Measurements from ENCODE around the gene TTC23.

TTC23 gene

DNA sequence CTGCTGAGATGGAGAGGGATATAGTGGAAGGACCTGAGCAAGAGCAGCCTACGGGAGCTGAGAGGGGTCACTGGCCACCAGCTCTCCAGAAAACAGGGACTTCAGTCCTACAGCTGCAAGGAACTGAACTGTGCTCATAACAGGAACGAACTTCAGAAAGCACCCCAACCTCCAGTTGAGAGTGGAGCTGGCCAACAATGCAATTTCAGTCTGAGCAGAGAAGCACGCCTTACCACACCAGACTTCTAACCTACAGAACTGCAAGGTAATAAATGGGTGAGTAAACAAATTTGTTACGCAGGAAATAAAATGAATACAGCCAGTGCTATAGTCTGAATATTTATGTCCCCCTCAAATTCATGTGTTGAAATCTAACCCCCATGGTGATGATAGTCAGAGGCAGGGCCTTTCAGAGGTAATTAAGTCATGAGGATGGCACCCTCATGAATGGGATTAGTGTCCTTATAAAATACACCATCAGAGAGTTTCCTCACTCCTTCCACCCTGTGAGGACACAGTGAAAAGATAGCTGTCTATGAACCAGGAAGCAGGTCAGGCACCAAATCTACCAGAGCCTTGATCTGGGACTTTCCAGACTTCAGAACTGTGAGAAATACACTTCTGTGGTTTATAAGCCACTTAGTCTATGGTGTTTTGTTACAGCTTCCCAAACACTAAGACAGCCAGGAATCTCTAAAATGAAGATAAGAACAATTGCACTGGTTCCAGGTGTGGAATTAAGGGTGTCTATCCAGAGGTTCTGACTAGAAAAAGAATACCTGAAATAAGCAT is 85.9 kb downstream of the TTC23 start:
- no peak for FAIRE-seq

DNA sequence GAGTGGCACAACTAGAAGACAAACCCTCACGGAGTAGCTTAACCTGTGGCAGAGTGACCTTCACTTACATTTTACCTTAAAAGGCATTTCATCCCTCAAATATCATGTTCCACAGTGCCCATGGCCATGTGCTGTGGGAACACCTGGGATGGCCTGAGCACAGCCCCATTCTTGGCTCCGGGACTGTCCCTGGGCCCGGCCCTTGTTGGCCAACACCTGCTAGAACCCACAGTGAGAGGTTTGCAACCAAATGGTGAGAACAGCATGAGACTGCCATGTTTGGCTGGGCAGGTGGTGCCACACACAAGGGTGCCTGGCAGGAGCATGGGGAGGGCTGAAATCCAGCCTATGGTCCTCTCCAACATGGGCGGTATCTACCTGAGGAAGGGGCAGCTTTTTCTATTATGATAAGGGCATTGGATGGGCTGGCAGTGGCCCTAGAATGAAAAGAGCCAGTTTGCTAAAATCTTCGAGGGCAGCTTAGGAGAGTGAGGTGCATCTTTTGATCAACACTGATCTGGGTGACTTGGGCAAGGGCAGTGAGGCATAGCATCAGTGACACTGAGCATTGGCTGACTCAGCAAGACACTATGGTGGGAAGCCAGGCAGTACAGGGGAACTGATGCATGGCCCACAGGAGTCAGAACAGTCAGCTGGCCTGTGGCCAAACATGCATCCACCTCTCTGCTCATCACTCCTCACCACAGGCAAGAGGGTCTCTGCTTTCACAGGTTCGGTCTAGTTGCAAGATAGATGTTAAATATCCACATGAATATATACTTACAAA is 90.6 kb downstream of the TTC23 start:
- no peak for FAIRE-seq

DNA sequence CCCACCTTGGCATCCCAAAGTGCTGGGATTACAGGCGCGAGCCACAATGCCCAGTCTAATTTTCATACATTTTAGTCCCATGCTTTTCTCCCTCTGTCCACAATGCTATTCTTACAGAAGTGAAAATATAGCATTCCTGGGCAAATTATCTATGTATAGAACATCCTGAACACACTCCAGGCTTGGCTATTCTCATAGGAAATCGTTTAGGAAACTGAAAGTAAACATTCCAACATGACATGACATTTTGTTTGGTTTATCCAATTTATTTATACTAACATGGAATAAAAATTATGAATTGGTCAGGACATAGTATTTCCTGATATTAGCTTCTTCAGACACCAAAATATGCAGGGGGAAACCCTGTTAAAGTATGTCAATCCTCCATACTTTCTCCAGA is 91.9 kb downstream of the TTC23 start:
- no peak for FAIRE-seq

DNA sequence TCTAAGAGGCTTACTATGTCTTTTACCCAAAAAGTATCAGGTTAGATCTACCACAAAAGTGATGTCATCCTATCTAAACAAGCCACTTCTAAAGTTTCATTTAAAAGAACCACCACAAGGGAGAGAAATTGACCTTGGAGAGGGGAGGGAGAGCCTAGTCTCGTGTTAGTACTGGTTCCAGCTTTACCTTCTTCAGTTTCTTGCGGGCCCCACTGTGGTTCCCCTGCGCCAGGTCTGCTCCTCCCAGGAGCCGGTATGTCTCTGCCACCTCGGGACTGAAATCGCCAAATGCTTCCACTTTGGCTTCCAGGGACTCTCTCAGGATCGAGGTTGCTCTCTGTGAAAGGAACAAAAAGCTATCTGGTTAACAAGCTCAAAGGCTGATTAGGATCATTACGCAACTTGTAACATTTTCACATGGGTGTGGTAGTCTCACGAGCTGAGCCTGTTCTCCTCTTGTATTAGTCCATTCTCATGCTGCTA is 93.4 kb downstream of the TTC23 start:
- FAIRE-seq: no peak

DNA sequence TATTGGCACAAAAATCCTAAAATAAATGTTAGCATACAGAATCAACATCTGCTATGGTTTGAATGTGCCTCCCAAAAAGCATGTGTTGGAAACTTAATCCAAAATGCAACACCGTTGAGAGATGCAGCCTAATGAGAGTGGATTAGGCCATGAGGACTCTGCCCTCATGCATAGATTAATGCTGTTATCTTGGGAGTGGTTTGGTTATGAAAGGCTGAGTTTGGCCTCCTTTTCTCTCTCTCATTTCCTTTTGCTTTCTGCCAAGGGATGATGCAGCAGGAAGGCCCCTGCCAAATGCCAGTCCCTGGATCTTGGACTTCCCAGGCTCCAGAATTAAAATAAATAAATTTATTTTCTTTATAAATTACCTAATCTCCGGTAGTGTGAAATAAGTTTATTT is 95.1 kb downstream of the TTC23 start:
- FAIRE-seq: no peak

DNA sequence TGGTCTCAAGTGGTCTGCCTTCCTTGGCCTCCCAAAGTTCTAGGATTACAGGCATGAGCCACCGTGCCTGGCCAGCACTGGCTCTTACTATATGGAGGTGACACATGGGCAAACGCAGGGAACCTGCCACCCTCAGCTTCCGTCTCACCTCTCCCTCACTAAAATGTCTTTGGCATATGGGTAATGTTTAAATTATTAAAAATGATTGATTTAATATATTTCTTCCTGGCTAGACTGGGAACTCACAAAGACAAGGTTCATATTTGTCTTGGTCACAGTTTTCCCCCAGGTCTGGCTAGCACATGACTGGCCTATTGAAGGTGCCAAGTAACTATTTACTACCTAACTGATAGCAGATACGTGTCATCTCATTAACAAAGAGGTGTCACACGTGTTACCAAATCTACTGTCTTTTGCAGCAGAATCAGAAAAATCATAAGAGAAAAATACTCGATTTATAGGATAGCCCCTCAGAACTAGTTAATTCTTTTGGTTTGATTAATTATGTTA is 96.3 kb downstream of the TTC23 start:
- no peak for FAIRE-seq

DNA sequence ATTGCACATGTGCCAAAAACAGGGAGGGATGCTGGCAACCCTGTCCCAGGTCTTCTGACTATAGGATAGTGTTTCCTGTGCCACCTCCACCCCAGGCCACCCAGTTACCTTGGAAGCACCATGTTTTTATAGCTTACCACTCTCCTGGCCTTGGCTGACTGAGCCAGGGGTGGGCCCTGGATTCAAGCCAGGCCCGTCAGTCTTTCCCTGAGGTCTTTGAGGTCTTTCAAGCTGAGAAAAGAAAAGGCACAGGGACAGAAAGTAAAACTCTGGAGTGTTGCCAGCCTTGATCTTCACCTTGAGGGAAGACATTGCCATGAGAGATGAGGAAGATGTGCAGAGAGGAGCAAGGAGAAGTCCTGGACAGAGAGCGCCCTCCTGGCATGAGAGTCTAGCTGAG is 98.2 kb downstream of the TTC23 start:
- FAIRE-seq: no peak

DNA sequence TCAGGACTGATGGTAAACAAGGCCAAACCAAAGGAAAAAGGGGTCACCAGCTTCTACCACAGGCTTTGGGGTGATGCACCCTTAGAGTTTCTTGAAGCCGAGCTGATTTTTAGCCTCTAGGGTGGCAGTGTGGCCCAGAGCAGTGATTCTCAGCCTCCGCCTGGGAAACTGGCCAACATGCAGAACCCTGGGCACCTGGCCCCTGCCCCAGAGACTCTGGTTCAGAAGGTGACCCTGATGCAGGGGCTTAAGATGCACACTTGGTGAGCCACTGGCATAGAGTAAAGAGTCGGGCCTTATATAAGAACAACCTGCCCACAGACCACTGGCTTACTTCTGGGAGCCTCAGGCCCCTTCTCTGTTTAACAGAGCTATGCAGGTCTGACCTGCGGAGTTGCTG is 100.0 kb downstream of the TTC23 start:
- FAIRE-seq: no peak

DNA sequence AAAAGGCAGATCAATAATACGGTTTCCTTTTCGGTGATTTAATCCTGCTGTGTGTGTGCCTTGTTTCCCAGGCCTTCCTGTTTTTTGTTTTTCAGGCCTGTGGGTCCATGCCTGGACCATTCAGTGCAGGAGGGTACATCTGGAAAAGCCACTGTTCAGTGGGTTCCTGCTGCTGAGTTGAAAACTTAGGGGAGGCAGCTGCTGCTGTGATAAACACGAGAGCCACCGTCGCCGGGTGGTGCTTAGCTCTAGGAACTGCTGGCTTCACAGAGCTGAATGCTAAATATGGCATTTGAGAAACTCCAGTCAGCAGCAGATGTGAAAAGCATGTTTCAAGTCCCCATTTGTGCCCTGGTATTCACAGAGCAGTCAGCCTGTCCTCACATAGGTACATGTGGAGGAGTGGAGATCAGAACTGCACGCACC is 100.5 kb downstream of the TTC23 start:
- FAIRE-seq: no peak

DNA sequence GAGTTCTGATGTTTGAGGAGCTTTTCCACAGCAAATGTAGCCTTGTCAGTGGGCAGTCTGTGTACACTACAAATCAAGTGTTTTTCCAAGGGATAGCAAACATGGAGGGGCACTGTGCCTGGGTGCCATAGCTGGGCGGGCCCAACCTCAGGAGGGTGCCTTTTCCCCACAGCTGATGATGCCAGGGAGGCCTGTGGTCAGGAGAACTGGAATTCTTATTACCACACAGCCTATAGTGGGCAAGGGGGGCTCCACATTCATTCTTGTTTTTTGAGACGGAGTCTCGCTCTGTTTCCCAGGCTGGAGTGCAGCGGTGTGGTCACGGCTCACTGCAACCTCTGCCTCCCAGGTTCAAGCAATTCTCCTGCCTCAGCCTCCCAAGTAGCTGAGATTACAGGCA is 102.7 kb downstream of the TTC23 start:
- no peak for FAIRE-seq

DNA sequence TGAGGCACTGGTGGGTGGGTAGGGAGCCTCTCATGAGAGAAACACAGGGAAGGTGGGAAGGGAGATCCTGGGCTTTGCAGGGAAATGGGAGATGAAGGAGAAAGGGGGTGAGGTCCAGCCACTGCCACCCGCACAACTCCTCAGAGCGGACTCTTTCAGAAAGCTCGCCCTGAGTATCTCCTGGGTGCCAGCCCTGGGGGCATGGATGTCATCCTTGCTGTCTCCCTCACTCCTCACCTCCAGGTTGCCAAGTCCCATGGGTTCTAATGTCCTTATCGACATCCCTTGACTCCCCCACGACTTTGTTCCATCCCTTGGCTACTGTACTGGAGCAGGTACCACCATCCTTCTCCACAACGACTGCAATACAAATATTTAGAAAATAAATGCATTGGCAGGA is 103.6 kb downstream of the TTC23 start:
- no peak for FAIRE-seq

DNA sequence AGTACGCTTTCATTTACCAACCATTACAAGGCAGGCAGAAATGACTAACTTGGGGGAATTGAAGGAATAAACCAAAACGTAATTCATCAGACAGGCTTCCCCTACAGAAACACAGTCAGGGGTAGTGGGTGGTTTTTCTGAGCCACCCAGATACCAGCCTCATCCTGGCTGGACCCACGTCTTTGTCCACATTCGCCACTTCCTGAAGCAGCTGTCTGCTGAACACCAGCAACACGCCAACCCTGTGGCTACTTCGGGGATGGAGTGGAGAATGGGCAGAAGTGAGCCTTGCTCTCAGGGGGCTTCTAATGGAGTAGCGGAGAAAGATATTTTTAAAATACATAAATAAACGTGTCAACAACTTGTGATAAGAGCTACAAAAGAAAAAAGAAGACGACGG is 104.4 kb downstream of the TTC23 start:
- no peak for FAIRE-seq

DNA sequence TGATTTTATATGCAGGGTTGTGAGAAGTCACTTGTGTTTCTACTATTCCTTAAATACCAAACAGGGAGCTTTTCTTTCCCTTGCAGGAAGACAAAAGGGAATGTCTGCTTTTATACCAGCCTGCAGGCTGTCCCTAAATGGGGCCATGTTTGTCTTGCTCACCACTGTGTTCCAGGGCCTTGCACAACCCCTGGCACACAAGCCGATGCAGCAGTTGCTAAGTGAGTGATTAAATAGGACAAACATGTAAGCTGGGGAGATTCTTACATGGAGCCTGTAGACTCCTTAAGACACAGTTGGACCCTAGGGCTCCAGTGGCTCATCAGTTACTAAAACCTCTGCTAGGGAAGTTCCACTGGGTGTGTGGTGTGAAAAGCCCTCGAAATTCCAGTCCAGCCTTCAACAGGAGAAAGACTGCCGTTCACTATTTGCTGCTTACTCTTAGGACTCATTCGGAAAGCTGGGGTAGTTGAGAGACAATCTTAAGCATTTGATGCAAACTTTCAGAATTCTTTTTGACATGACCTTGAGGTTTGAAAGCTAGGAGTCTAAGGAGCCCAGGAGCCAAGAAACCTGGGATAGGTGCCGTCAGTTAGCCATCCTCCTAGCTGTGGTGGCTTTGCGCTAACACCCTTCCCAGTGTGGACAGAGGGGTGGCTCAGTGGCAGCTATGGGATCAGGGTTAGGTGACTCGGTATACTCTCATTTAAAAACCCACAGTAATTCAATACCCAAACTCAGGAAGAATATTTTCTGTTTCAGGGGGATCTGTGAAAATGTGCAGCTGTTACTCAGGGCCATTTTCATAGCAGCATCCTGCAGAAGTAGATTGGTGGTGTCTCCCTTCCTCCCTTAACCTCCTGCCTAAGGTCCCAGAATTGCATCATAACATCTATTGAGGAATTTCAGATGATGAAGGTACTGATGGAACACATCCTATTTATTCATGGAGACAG is 105.4 kb downstream of the TTC23 start:
- FAIRE-seq: no peak

DNA sequence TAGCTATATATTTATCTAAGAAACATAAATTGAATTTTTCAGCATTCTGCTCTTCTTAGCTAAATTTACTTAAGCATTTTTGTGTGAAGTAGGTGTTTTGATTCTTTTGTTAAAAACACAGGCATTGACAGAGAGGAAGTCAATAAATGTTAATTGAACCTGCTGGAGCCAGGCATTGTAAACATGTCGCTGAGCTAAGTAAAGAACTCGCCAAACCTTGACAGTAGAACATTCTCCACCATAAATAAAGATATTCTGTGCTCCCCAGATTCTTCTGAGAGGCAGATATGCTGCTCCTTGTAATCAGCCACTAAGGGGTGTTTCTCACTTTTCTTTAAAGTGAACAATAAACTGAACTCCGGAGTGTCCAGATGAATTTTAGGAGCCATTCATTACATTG is 106.1 kb downstream of the TTC23 start:
- no peak for FAIRE-seq

DNA sequence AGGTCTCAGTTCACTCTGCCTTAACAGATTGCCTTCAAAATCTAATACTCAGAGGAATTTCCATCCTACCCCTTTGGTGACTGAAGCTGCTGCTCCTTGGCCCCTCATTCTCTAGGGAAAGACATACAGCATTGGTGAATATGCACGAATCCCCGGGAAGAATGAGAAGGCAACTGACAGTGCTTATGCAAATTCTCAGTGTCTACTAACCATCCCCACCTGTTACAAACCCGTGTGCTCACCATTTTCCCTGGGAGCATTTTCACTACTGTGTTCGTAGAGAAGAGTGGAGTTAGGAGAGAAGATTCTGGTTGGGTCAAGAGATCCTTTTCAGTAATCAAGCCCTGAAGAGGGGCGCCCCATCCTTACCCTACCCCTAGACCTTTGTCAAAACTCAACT is 106.8 kb downstream of the TTC23 start:
- no peak for FAIRE-seq

DNA sequence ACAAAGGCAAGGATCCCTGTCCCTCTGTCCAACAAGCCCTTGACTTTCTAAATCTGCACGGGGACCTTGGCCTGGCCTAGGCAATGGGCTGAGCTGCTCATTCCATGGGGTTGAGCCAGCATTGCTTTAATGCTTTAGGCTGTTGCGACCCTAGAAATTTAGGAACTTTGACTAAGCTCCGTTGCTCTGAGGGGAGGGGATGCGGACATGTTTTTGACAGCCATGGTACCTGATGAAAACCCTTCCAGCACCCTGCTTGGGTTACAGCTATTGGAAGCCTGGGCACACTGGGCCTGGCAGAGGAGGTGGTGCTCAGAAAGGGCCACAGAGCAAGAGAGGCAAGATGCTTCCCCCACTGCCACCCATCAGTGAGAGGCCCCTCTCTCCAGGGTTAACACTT is 107.4 kb downstream of the TTC23 start:
- no peak for FAIRE-seq

DNA sequence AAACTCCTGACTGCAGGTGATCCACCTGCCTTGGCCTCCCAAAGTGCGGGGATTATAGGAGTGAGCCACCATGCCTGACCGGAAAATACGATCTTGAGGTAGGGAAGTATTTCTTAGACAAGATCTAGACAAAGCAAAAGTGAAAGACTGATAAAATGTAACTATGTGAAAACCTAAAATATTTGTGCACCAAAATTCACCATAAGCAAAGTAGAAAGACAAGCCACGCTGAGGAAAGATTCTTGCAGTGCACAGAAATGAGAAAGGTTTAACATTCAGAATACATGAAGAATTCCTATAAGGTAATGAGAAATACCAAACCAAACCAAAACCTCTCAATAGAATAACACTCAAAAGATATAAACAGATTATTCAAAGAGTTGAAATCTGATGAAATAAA is 108.8 kb downstream of the TTC23 start:
- FAIRE-seq: no peak

DNA sequence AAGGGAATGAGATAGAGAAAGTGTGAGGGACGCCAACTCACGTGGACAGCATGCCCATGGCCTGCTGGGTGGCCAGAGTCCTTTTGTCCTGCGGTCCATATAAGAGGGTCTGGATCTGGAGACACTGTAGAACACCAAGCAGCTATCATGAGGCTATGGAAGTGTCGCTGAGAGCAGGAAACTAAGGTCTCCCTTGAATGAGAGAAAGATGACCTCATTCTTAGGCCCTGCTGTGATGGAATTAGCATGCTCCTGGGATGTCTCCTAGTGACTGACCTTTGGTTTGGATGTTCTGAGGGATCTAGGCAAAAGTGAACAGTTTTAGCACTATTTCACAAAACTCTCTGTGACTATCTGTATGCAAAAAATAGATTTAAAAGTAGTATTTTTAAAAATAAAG is 110.1 kb downstream of the TTC23 start:
- FAIRE-seq: no peak

DNA sequence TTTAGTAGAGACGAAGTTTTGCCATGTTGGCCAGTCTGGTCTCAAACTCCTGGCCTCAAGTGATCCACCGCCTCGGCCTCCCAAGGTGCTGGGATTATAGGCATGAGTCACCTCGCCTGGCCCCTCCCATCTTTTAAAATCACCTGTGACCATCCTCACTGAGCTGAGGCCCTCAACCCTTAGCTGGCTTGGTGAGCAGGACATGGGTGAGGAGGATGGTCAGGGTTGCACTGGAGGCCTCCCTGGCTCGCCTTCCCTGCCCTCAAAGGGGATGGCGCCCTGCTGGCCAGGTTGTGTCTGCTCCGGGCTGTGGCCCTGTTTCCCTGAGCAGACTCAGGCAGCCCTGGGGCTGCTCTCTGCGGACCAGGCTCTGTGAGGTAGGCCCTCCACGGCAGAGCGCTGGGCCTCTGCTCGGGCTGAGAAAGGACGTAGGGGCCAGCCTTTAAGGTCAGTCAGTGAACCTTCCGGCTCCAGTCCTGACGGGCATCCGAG is 110.8 kb downstream of the TTC23 start:
- FAIRE-seq: no peak

DNA sequence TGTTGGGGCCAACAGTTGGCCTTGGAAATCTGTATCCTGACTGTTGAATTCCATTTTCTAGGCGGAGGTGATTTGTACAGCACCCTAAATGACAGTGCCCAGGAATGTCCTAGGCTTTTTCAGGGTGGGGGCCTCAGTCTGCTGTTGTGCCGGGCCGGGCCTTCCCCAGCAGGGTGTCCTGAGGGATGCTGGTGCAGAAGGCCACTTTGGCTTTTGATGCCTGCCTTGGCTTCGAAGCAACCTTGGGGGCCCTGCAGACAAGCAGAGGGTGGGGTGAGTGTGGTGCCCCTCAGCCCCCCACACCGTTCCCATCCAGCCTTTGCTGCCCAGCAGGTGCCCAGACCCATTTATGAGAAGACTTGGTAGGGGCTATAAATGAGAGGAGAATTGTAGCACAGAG is 111.5 kb downstream of the TTC23 start:
- no peak for FAIRE-seq

DNA sequence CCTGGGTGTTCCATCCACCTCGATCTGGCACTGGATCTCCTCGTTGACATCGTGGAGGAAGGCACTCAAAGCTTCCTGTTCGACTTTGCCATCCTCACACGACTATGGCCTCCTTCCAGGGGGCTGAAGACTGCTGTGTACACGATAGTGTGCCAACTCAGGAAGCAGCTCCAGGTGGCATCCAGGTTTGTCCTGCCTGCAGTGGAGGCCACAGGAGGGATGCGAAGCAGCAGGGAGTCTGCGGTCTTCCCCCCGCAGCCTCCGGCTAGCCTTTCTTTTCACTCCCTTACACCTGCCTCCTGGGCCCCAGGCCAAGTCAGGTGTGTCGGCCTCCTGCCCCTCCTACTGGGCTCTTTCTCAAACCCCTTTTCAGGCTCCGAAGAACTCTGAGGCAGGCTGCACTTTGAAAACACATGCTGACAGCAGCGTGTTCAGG is 112.3 kb downstream of the TTC23 start:
- FAIRE-seq: no peak

DNA sequence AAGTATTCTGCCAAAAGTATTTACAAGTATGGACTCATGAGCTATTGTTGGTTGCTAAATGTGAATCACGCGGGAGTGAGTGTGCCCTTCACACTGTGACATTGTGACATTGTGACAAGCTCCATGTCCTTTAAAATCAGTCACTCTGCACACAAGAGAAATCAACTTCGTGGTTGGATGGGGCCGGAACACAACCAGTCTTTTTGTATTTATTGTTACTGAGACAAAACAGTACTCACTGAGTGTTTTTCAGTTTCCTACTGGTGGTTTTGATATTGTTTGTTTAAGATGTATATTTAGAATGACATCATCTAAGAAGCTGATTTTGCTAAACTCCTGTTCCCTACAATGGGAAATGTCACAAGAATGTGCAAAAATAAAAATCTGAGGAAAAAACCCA is 114.2 kb downstream of the TTC23 start:
- FAIRE-seq: no peak
